DLD1 (cell line): ENCODE results near the gene OPN1SW.

Experiments used
- in situ Hi-C: cut with HindIII; loops from 2 replicates; pipeline ENCODE4 v1.10.0; 2017; ENCODE audit warnings: low sequenced_read_pairs

Gene OPN1SW, protein sequence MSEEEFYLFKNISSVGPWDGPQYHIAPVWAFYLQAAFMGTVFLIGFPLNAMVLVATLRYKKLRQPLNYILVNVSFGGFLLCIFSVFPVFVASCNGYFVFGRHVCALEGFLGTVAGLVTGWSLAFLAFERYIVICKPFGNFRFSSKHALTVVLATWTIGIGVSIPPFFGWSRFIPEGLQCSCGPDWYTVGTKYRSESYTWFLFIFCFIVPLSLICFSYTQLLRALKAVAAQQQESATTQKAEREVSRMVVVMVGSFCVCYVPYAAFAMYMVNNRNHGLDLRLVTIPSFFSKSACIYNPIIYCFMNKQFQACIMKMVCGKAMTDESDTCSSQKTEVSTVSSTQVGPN

DNA sequence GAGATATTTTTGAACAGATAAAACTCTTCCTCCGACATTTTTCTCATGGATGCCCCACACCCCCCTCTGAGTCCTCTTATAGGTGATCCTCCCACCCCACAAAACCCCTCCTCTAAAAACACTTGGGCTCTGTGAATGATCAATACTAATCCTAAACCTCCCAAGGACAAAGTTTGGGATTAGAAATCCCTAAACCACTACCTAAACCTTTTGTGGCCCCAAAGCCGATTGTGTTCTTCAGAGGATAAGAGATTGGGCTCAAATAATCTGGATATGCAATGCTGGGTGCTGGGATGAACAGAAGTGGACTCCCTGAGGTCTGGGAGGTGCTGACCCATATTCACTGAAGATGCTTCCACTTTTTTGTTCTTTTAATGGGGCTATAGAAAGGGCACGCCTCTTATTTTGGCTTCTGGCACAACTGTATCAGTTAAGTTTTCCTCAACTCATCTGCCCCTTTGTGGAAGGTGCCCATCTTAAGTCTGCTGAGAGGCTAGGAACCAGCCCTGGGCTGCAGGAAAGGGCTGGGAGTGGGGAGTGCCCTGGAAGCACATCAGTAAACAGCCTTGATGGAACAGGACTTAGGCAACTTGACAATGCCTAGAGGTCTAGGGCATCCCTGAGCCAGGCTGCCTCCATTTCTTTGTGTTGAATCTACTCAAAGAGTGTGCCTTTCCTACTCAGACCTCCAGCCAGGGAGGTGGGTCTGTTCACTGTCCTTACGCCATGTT is at the start of gene OPN1SW:
TSS of gene OPN1SW (minus strand) at position 51 of the 731 bp plus-strand sequence. CDS start at position 38, 13 bp downstream.
- in situ Hi-C loops, result no loop called here

DNA sequence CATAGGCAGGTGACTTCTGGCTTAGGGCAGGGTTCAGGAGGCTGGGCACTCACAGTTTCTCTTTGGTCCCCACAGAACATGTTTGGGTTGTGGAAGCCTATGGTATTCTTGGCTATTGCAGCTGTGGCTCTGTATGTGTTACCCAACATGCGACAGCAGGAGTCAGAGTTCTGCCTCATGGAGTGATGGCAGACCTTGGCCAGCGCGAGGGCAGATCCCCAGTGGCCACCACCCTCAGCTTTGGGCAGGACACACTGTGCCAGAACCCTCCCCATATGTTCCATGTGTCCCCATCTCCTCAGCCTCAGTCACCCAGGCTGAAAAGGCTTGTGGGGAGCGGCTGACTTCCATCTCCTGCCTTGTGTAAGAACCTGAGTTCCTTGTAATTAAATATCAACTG is 46.1 kb upstream of the OPN1SW start:
- in situ Hi-C loops, result no loop called here

DNA sequence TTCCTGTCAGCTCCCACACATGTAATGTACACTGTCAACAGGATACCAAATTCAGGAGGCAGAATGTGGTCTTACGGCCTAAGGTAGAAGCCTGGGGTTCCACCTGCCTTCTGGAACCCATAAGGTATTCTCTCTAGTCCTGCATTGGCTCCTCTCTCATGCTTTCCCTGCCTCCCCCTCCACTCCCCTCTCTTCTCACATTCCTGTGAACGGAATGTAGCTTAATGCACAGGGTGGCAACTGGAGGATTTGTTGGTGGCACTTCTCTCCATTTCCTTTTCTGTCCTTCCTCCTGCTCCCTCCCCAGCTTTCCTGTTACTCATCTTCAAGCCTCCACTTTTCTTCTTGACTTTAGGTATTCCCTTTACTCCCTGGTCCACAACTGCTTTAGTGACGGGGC is 43.1 kb upstream of the OPN1SW start:
- in situ Hi-C loops, result no loop called here

DNA sequence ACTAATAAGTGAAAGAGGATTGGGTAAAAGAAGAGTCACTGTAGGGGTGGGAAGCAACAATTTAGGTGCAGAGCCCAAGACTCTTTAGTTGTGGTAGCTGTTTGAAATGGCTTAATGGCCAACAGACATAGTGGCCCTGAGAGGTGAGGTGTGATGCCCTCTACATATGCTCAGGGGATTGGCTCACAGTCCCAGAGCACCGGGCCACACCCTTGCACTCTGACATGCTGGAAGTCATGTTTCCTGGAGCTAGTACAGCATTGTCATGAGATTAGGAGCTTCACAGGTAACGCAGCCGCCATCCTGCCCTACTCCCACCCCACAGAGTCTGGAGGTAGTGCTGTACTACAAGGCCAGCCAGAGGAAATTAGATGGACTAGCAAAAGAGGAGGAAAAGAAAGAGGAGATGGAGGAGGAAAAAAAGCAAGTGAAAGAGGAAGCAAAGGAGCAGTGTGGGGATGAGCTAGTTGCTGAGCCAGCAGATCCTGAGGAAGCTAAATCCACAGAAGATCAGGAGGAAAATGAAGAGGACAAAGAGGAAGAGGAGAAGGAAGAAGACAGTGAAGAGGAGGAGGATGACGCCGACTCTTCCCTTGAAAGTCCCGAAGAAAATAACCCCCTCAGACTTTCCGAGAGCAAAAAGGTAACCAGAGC is 39.8 kb upstream of the OPN1SW start:
- in situ Hi-C loops, result no loop called here

DNA sequence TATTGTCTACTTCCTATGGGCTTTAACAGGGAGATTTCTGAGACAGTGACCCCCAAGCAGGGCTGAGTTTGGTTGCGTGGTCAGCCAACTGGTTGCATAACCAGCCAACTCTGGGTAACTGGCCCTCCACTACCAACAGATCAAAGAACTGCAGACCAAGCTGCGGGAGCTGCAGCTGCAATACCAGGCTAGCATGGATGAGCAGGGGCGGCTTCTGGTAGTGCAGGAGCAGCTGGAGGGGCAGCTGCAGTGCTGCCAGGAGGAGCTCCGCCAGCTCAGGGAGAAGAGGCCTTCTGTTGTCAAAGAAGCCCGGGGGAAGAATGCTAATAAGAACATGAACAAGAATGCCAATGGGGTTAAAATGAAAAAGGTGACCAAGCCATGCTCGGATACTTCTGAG is 38.9 kb upstream of the OPN1SW start:
- in situ Hi-C loops, result no loop called here

DNA sequence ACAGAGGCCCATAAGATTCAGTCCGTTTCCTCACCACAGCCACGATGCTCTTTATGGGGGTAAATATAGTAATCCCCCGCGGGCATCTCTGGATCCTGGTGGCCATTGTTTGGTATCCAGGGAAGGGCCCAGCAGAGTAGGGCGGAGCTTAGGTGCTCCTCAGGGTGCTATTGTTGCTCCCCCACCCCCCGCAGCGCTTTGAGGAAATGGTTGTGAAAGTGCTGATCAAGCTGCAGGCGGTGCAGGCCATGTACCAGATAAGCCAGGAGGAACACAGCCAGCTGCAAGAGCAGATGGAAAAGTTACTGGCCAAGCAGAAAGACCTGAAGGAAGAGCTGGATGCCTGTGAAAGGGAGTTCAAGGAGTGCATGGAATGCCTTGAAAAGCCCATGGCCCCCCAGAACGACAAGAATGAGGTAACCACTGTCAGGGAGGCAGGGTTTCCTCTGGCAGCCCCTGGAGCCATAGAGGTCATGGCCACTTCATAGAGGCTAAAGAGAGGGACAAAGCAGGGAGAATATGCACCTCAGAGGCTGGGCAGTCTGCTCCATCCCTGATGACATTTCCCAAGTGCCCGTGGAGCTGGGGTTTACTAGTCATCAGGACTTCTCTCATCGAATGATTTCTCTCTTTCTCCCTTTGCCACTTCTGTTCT is 37.0 kb upstream of the OPN1SW start:
- in situ Hi-C loops, result no loop called here

DNA sequence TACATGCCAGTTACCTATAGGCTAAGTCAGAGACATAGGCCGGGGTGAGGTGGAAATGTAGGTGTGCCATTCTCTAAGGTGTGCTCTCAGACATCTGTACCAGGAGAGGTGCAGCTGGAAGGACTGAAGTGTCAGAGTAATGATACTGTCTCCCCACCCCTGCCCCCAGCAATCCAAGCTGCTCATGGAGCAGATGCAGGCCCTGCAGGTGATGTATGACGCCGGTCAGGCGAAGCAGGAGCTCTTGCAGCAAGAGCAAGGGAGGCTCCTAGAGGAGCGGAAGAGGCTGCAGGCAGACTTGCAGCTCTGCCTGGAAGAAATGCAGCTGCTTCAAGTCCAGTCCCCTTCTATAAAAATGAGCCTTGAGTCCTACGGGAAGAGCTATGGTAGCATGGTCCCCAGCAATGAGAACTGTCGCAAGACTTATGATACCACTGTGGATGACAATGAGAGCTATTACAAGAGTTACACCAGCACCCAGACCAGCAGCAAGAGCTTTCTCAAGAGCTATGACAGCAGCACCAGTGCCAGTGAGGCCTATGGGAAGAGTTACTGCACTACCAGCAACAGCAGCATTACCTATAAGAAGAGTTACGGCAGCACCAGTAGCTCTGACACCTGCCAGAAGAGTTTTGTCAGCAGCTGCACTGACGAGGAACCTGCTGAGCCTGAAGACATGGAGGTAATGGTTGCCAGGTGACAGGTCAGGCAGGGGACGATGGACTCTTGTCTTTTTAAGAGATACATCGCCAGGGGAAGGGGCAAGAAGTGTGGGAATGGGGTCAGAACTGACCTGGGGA is 36.2 kb upstream of the OPN1SW start:
- in situ Hi-C loops, result no loop called here

DNA sequence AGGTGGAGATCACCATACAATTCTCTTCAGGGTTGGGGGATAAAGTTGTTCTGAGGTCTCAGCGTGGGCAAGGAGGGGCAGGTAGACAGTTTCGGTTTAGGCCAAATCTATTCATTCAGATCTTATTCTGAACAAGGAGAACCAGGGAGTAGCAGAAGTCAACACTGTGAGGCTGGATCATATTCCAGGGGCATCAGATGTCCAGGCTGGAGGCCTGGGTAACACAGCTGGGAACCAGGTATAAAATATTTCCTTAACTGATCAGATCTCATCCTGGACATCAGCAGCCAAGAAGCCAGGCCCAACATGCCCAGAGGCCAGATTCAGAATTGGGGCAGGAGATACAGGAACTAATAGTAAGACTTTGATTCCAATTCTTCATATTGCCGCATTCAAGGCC is 35.4 kb upstream of the OPN1SW start:
- in situ Hi-C loops, result no loop called here

DNA sequence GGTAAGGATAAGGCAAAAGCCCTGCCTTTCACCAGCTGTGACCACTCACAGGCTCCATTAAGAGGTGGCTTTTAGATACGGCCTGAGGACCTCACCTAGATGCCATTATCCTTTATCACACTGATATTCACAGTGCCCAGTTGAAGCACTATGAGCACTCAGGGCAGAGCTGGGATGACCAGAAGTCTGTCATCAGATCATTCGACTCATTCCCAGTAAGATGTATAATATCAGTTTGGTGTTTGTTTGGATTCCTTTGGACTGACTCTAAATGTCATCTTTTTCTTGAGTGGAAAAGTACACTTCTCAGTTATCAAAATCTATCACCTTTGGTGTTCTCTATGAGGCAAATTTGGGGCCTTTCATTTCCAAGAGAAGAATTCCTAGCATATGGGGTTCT is 34.9 kb upstream of the OPN1SW start:
- in situ Hi-C loops, result no loop called here

DNA sequence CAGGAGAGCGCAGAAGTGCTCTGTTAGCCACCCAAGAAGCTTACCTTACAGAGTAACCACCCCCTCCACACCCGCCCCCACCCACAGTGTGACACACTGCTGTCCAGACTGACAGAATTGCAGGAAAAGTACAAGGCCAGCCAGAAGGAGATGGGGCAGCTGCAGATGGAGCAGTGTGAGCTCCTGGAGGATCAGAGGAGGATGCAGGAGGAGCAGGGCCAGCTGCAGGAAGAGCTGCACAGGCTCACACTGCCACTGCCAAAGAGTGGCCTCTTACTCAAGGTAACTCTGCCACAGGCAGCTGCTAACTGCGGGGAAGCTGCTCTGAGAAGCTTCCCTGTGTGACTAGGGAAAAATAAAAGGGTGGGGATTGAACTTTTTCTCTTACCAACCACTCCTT is 33.8 kb upstream of the OPN1SW start:
- in situ Hi-C loops, result no loop called here

DNA sequence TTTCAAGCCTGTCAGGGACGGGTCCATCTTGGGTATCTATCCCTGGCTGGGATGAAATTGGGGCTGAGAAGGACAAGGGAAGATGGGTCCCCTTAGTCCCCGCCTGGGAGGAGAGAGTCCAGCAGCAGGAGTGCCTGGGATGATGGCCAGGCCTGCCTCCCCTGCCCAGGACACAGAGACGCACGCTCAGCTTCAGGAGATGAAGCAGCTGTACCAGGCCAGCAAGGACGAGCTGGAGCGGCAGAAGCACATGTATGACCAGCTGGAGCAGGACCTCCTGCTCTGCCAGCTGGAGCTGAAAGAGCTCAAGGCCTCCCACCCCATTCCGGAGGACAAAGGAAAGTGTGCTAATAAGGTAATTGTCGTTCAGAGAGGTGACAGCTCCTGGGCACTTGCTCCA is 31.6 kb upstream of the OPN1SW start:
- in situ Hi-C loops, result no loop called here

DNA sequence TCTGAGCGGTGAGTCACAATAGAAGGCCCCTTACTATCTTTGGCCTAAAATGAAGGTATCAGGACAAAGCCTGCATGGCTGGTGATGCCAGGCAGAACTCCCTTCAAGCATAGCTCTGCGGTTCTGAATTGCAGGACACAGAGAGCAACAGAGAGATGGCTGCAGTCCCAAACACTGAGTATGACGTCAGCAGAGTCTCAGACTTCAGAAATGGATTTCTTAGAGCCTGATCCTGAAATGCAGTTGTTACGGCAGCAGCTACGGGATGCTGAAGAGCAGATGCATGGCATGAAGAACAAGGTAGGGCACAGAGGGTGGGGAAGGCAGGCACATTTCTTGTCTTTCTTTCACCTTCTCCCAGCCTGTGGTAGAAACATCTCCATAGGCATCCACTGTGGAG is 29.6 kb upstream of the OPN1SW start:
- in situ Hi-C loops, result no loop called here

DNA sequence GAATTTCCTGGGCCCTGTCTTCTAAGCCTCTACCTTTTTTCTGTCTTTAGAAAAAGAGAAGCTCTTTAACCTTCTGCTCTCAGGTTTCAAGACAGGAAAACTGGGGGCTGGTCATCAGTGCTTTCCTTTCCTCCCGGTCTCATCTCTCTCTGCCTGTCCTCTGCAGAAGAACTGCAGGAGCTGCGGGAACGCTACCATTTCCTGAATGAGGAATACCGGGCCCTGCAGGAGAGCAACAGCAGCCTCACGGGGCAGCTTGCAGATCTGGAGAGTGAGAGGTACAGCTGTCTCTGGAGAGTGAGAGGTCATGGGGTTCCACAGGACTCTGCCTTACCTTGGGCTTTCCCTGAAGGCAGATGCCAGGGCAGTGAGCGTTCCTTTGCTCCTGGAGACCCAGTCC is 28.9 kb upstream of the OPN1SW start:
- in situ Hi-C loops, result no loop called here

DNA sequence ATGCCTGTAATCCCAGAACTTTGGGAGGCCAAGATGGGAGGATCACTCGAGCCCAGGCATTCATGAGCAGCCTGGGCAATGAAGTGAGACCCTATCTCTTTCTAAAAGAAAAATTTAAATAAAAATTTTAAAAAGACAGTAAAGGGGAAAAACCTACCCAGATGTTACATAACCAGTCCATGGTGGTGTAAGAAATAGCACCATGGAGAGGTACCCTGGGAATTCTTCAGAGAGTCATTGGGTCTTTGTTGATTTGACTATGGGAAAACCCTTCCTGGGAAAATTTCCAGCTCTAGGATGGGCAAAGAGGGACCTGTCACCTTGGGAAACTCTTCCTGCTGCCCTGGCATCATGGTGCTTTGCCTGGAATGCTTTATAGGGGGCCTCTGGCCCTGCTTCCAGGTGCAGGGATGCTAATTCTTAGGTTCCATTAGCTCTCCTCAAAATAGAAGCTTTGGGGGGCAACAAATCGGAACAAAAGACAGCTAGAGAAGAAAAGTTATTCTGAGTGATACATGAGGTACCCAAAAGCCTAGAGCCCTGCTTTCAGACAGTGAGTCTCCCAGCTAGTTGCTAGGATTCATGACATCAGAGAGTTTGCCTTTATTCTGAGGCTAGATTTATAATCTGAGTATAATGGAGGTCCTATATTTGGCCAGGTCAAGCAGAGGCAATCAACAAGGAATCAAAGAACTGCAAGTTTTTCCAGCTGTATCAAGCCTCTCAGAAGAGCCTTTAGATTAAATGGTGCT is 26.2 kb upstream of the OPN1SW start:
- in situ Hi-C loops, result no loop called here

DNA sequence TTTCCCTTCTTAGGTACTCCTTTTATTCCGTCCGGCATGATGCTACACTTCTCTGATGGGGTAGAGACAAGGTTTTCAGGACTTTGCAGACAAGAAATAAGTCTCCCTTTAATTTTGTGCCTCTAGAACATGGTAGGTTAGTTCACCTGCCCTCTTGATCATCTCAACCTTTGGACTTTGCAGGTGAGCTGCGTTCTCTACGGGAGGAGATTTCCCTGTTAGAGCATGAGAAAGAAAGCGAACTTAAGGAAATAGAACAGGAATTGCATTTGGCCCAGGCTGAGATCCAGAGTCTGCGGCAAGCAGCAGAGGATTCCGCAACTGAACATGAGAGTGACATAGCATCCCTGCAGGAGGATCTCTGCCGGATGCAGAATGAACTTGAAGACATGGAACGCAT is 25.4 kb upstream of the OPN1SW start:
- in situ Hi-C loops, result no loop called here

DNA sequence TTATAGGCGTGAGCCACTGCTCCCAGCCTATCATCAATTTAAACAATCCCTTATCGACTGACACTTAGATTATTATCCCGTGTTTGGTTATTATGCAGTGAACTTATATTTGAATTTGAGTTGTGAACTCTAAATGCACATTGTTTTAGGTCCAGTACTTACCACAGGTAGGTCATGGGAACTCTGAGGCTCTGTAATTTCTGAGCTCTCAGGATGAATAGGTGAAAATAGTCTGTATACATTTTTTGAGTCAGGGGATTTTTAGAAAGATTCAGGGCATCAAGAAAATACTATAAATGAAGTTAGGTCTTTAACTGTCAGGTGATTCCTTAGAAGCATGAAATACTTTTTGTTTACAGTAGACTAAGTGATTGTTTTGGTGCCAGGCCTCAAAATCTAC is 25.0 kb upstream of the OPN1SW start:
- in situ Hi-C loops, result no loop called here

DNA sequence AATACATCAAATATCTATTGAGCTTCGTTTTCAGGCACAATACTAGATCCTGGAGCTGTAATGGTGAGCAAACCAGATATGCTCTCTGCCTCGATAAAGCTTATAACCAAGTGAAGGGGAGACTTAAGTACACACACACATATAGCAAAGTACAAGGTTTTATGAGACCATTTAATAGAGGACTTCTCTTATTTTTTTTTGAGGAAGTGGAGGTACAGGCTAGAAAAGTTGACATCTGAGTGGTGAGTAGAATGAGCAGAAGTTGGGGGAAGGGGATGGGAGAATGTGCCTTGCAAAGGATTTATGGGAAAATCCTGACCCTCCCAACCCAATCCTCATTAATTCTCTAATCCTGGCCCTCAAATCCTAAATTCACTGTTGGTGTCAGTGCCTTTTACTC is 23.9 kb upstream of the OPN1SW start:
- in situ Hi-C loops, result no loop called here

DNA sequence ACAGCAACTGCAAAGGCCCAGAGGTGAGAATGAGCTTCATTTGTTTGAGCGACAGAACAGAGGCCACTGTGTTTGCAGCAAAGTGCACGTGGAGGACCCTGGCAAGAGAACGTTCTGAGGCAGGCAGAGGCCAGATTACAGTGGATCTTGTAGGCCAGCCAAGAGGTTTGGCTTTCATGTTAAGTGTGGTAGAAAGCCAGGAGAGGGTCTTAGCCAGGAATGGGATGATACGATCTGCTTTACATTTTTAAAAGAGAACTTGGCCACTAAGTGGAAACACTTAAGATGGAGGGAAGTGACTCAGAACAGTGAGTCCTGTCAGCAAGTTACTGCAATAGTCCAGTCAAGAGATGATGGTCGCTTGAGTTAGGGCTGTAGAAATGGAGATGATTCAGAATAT is 20.7 kb upstream of the OPN1SW start:
- in situ Hi-C loops, result no loop called here

DNA sequence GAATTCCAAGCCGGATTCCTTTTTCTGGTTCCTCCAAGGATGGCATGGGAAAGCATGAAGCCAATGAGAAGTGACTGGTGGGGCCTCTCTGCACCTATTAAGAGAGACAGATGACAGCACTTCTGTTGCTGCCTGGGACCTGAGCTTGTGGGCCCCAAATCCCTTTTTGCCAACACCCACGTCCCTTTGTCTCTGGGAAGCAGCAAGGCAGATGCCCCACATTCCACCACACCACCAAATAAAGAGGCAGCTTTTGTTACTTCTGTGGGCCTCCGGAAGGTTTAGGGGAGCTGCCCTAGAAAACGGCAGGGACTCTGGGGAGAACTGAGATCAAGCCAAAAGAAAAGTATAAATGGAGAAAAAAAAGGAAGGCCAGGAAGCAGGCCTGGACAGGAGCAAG is 19.5 kb upstream of the OPN1SW start:
- in situ Hi-C loops, result no loop called here

DNA sequence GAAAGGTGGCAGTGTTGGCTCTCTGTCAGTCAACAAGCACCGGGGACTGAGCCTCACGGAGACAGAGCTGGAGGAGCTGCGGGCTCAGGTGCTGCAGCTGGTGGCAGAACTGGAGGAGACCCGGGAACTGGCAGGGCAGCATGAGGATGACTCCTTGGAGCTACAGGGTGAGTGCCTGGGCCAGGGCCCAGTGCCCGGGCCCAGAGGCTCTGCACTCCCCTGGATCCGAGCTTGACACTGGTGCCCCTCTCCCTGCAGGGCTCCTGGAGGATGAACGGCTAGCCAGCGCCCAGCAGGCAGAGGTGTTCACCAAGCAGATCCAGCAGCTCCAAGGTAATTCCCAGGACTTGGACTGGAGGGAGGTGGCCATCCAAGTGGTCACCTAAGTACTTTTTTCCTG is 18.8 kb upstream of the OPN1SW start:
- in situ Hi-C loops, result no loop called here
